ENCODE measurements around the gene FTSJ1.
"Not testable (repeated sequence)": the region's sequence is repeated elsewhere in the genome, so short reads cannot be mapped to it uniquely, and the experiment has no call there.

GRCh38 chrX:48525853-48526252, 49.9 kb downstream of the FTSJ1 start:
- not testable (repeated sequence) for TF ChIP-seq CTCF, POLR2A (IDR thresholded peaks at IDR 0.05)
